Bladder microvascular endothelial cell (primary cell): ENCODE measurements around the gene UBE2I. TPM values are rescaled to one million over a fixed set of nuclear protein-coding genes. Genes with fewer than 3 reads are reported as not detected.

ENCODE experiments used
- total RNA-seq: library from RNA; depleted of rRNA; stranded (reverse); fragments of >200 nt; gene quantifications from 2 replicates; pipeline ENCODE4 v1.2.3, GENCODE V29; 2014

The UBE2I gene
- total RNA-seq, result 33.7 and 65.7 TPM in 2 replicates

GRCh38 chr16:1308977-1309885 lies at the start of gene UBE2I:
TSS of gene UBE2I (plus strand) at chr16:1309636. CDS start at chr16:1314031, 4,395 bp downstream.

GRCh38 chr16:1333149-1333812 lies 23.8 kb downstream of the UBE2I start, which contains the start of gene BAIAP3:
TSS of gene BAIAP3 (plus strand) at chr16:1333645. CDS start at chr16:1338550, 4,905 bp downstream.

GRCh38 chr16:1351582-1352362 lies 42.3 kb downstream of the UBE2I start, which contains the start of the genes GNPTG and TSR3:
TSS of gene GNPTG (plus strand) at chr16:1351931. CDS start at chr16:1351966, 35 bp downstream.
TSS of gene TSR3 (minus strand) at chr16:1351878. CDS start at chr16:1351804, 74 bp downstream.

Other genes with a start within 250 kb of the UBE2I start
- 0.16 and 0.50 TPM in 2 replicates for gene SSTR5, start 236.9 kb upstream of the UBE2I start, total RNA-seq
- not detected in 2 replicates for gene C1QTNF8, start 213.4 kb upstream of the UBE2I start, total RNA-seq
- 0.31 and 1.1 TPM in 2 replicates for gene CACNA1H, start 156.5 kb upstream of the UBE2I start, total RNA-seq
- not detected in 2 replicates for gene TPSG1, start 84.4 kb upstream of the UBE2I start, total RNA-seq
- not detected in 2 replicates for gene TPSB2, start 79.5 kb upstream of the UBE2I start, total RNA-seq
- not detected in 2 replicates for gene TPSAB1, start 68.9 kb upstream of the UBE2I start, total RNA-seq
- gene TPSD1, start 53.6 kb upstream of the UBE2I start, total RNA-seq, result not detected in 2 replicates
- gene BAIAP3, start 24.0 kb downstream of the UBE2I start, total RNA-seq, result 1.0 and 3.7 TPM in 2 replicates
- gene TSR3, start 42.2 kb downstream of the UBE2I start, total RNA-seq, result 50.3 and 52.1 TPM in 2 replicates
- gene GNPTG, start 42.3 kb downstream of the UBE2I start, total RNA-seq, result 27.7 and 54.7 TPM in 2 replicates
- 5.7 and 13.5 TPM in 2 replicates for gene UNKL, start 105.1 kb downstream of the UBE2I start, total RNA-seq
- gene UQCC4, start 111.1 kb downstream of the UBE2I start, total RNA-seq, result 16.4 and 20.7 TPM in 2 replicates
- gene PERCC1, start 121.4 kb downstream of the UBE2I start, total RNA-seq, result not detected in 2 replicates
- gene CCDC154, start 134.9 kb downstream of the UBE2I start, total RNA-seq, result under 0.01 and 0.25 TPM in 2 replicates
- gene CLCN7, start 165.4 kb downstream of the UBE2I start, total RNA-seq, result 44.7 and 105 TPM in 2 replicates
- gene PTX4, start 179.3 kb downstream of the UBE2I start, total RNA-seq, result 0.13 and 0.16 TPM in 2 replicates
- 15.2 and 20.0 TPM in 2 replicates for gene TELO2, start 183.7 kb downstream of the UBE2I start, total RNA-seq
- gene TMEM204, start 224.0 kb downstream of the UBE2I start, total RNA-seq, result 57.5 and 67.7 TPM in 2 replicates